Measurements from ENCODE around the gene SGTB.

GRCh38 chr5:65767565-65767964 lies 45.7 kb upstream of the SGTB start:
- TF ChIP-seq CTCF (IDR thresholded peaks at IDR 0.05; ENCODE audit: borderline replicate concordance, extremely low read depth, low read length, poor library complexity, severe bottlenecking) (no peak), EZH2 (IDR thresholded peaks at IDR 0.05; ENCODE audit: borderline replicate concordance, low read depth, low read length, severe bottlenecking) (no peak)

Data from DND-41 (cell line).